IMR-90 (cell line): Measurements from ENCODE around the gene ZMYM2. TPM values are rescaled to one million over a fixed set of nuclear protein-coding genes. Genes with fewer than 3 reads are reported as not detected.

ENCODE experiments used
- ATAC-seq: fragments of 200-7000 bp; cut with Tn5 transposase; 2 replicates; pipeline ENCODE4 v1.9.1; 2020; ENCODE audit warnings: low read depth, mild to moderate bottlenecking, moderate library complexity
- BruUV-seq: library from RNA; stranded (reverse); fragments of 400-500 nt; replicated peaks from 2 replicates; lab custom pipeline; 2021; lab: Mats Ljungman, UMichigan
- CTCF ChIA-PET: fragments of 300-600 bp; formaldehyde crosslinking; extraction: SDS; loops from one replicate; lab custom pipeline; 2021; ENCODE audit warnings: antibody characterized with exemption; lab: Yijun Ruan, JAX
- POLR2A ChIA-PET: fragments of 300-600 bp; sonication (Branson Sonifier 250); formaldehyde crosslinking; loops from one replicate; lab custom pipeline; 2022; ENCODE audit warnings: antibody characterized with exemption; ENCODE audit not compliant: unreplicated experiment; lab: Charles Lee
- DNase-seq: peaks from one replicate; pipeline ENCODE4 v3.0.0; 2013
- H2AFZ ChIP-seq: replicated peaks from 2 replicates; pipeline ENCODE3; 2013; ENCODE audit warnings: low read length, mild to moderate bottlenecking; ENCODE audit not compliant: poor library complexity
- H2AK5ac ChIP-seq: 2 replicates; pipeline ENCODE4 v1.6.1; 2013; ENCODE audit warnings: low read depth, low read length, inconsistent platforms
- H2AK9ac ChIP-seq: replicated peaks from 2 replicates; pipeline ENCODE3; 2013; ENCODE audit warnings: mild to moderate bottlenecking, low read depth, low read length, moderate library complexity; ENCODE audit not compliant: poor library complexity
- H2BK120ac ChIP-seq: 2 replicates; pipeline ENCODE4 v1.6.1; 2013; ENCODE audit warnings: low read depth, low read length, inconsistent platforms
- H2BK15ac ChIP-seq: 3 replicates; pipeline ENCODE4 v1.6.1; 2013; ENCODE audit warnings: low read depth, low read length, inconsistent platforms
- H2BK20ac ChIP-seq: 2 replicates; pipeline ENCODE4 v1.6.1; 2013; ENCODE audit warnings: low read depth, mild to moderate bottlenecking, inconsistent platforms, low read length, moderate library complexity
- H2BK5ac ChIP-seq: 2 replicates; pipeline ENCODE4 v1.6.1; 2013; ENCODE audit warnings: mild to moderate bottlenecking, low read depth, low read length, inconsistent platforms; ENCODE audit not compliant: poor library complexity, severe bottlenecking
- H3K14ac ChIP-seq: replicated peaks from 2 replicates; pipeline ENCODE4 v1.6.1; 2013; ENCODE audit warnings: low read depth, low read length, inconsistent platforms
- H3K18ac ChIP-seq: 2 replicates; pipeline ENCODE4 v1.6.1; 2013; ENCODE audit warnings: low read depth, low read length, control low read depth
- H3K23ac ChIP-seq: 2 replicates; pipeline ENCODE4 v1.6.1; 2013; ENCODE audit warnings: low read depth, low read length, inconsistent platforms
- H3K27ac ChIP-seq: 2 replicates; pipeline ENCODE4 v1.5.1; 2013; ENCODE audit warnings: mild to moderate bottlenecking, control low read depth, low read length; ENCODE audit not compliant: insufficient read depth
- H3K27me3 ChIP-seq: 2 replicates; pipeline ENCODE4 v1.6.1; 2013; ENCODE audit warnings: low read length; ENCODE audit not compliant: control insufficient read depth, insufficient read depth
- H3K36me3 ChIP-seq: 2 replicates; pipeline ENCODE4 v1.6.1; 2013; ENCODE audit warnings: low read length, mixed read lengths; ENCODE audit not compliant: control insufficient read depth, insufficient read depth
- H3K4ac ChIP-seq: 2 replicates; pipeline ENCODE4 v1.6.1; 2013; ENCODE audit warnings: low read depth, low read length, inconsistent platforms
- H3K4me1 ChIP-seq: 2 replicates; pipeline ENCODE4 v1.6.1; 2013; ENCODE audit warnings: low read length, mixed read lengths; ENCODE audit not compliant: control insufficient read depth, insufficient read depth
- H3K4me2 ChIP-seq: 2 replicates; pipeline ENCODE4 v1.6.1; 2013; ENCODE audit warnings: low read depth, mild to moderate bottlenecking, control low read depth, low read length, moderate library complexity
- H3K4me3 ChIP-seq: 2 replicates; pipeline ENCODE4 v1.5.1; 2013; ENCODE audit warnings: low read depth, mild to moderate bottlenecking, control low read depth, low read length, moderate library complexity; ENCODE audit not compliant: insufficient read depth
- H3K56ac ChIP-seq: 2 replicates; pipeline ENCODE4 v1.6.1; 2013; ENCODE audit warnings: low read length, inconsistent platforms; ENCODE audit not compliant: insufficient read depth; ENCODE audit errors: extremely low read depth
- H3K79me1 ChIP-seq, 2 experiments: 2 replicates each; pipeline ENCODE4 v1.6.1; 2013; ENCODE audit warnings: low read length in 2 of 2, inconsistent platforms in 1 of 2, low read depth in 1 of 2
- H3K9ac ChIP-seq: 2 replicates; pipeline ENCODE4 v1.6.1; 2013; ENCODE audit warnings: low read depth, low read length, control low read depth
- H3K9me1 ChIP-seq: 2 replicates; pipeline ENCODE4 v1.6.1; 2013; ENCODE audit warnings: low read length, inconsistent platforms; ENCODE audit not compliant: insufficient read depth
- H3K9me3 ChIP-seq: 2 replicates; pipeline ENCODE4 v1.6.1; 2013; ENCODE audit warnings: low read length; ENCODE audit not compliant: control insufficient read depth, insufficient read depth
- H4K20me1 ChIP-seq: 2 replicates; pipeline ENCODE4 v1.6.1; 2013; ENCODE audit warnings: low read length, inconsistent platforms; ENCODE audit not compliant: insufficient read depth
- H4K5ac ChIP-seq: 2 replicates; pipeline ENCODE4 v1.6.1; 2013; ENCODE audit warnings: mild to moderate bottlenecking, low read depth, low read length, control low read depth
- H4K8ac ChIP-seq, 2 experiments: 2 replicates each; pipeline ENCODE4 v1.6.1; 2013; ENCODE audit warnings: low read depth in 2 of 2, low read length in 2 of 2, control low read depth in 1 of 2, inconsistent platforms in 1 of 2
- H4K91ac ChIP-seq: 2 replicates; pipeline ENCODE4 v1.6.1; 2013; ENCODE audit warnings: low read depth, low read length, inconsistent platforms; ENCODE audit not compliant: insufficient read depth
- MAFK ChIP-seq: IDR thresholded peaks from 2 replicates; pipeline ENCODE4 v1.6.1; 2012; ENCODE audit warnings: low read depth, low read length, improper control_type of control experiment
- RFX5 ChIP-seq: IDR thresholded peaks from 2 replicates; pipeline ENCODE4 v1.8.0; 2012; ENCODE audit warnings: low read depth, mild to moderate bottlenecking, low read length, moderate library complexity
- WGBS, 2 experiments: methylation state at CpG; one replicate each; pipeline versions ENCODE4 v1.1.5 to v1.1.7; 2013; ENCODE audit warnings: missing lambda C conversion rate in 2 of 2; ENCODE audit not compliant: insufficient read length in 1 of 2; ENCODE audit errors: extremely low coverage in 2 of 2; 5-methylcytosine and 5-hydroxymethylcytosine counted together
- dilution Hi-C: fragments of 300-500 bp; cut with HindIII; formaldehyde crosslinking; loops from one replicate; pipeline ENCODE4 v1.14.3; 2018; ENCODE audit warnings: low sequenced_read_pairs; ENCODE audit not compliant: unreplicated experiment
- in situ Hi-C: fragments of 300-500 bp; cut with MboI; formaldehyde crosslinking; loops from 3 replicates; pipeline ENCODE4 v1.14.3; 2019; ENCODE audit warnings: low sequenced_read_pairs, inconsistent platforms, mixed read lengths
- intact Hi-C: fragments of 100-400 bp; cut with micrococcal nuclease; formaldehyde crosslinking; loops from 2 replicates; pipeline ENCODE4 v1.10.0; 2022
- polyA plus RNA-seq, 3 experiments: library from polyadenylated mRNA; depleted of rRNA; stranded (reverse); fragments of >200 nt; gene quantifications; 2 replicates each; pipeline ENCODE4 v1.2.3, GENCODE V29; 2012; ENCODE audit warnings: low replicate concordance in 1 of 3
- total RNA-seq: library from RNA; depleted of rRNA; stranded (reverse); fragments of >200 nt; gene quantifications from 2 replicates; pipeline ENCODE4 v1.2.3, GENCODE V29; 2012

Gene ZMYM2
- total and polyA plus RNA-seq, 2 of the 4 experiments (the other 2 are of a cell fraction), result 15.7 to 51.1 TPM

GRCh38 chr13:20017365-20017711, 58.8 kb downstream of the ZMYM2 start:
- ATAC-seq, result no peak
- peaks cover 11 to 24% of the 10 kb centered on the region in 2 experiments for H3K79me1 ChIP-seq
- no TSS peak for BruUV-seq
- peaks cover 18% of the 10 kb centered on the region for H3K36me3 ChIP-seq
- no peak overlapping the region for H2BK5ac ChIP-seq
- H4K20me1 ChIP-seq, result peaks cover 13% of the 10 kb centered on the region; the same call in 1 of the 2 replicates
- H4K91ac ChIP-seq, result no peak overlapping the region
- H3K9me1 ChIP-seq, result no peaks in the 10 kb centered on the region
- H3K9me3 ChIP-seq, result peaks cover 4% of the 10 kb centered on the region; the same call in 1 of the 2 replicates
- no peak overlapping the region for H3K23ac ChIP-seq
- no peaks in the 10 kb centered on the region for H3K27me3 ChIP-seq
- no peak overlapping the region for H2AK5ac ChIP-seq
- H4K5ac ChIP-seq, result no peak overlapping the region
- no peak overlapping the region for H3K27ac ChIP-seq
- no peak overlapping the region for H3K14ac ChIP-seq
- dilution Hi-C loops, result no loop called here
- intact Hi-C loops, result loop anchor here (10.0 kb wide), 1 partner anchor 47 kb away; no protein-coding TSS in a partner anchor
- H2BK120ac ChIP-seq, result no peak overlapping the region
- H2AK9ac ChIP-seq, result no peak overlapping the region
- no peak overlapping the region for H3K4me3 ChIP-seq
- in situ Hi-C loops, result no loop called here
- ChIA-PET CTCF (no interaction called here), POLR2A (no interaction called here)
- H2BK15ac ChIP-seq, result no peak overlapping the region
- H3K18ac ChIP-seq, result no peak overlapping the region
- H3K4me2 ChIP-seq, result no peak overlapping the region
- H2BK20ac ChIP-seq, result no peak overlapping the region
- TF ChIP-seq RFX5, result no peak
- TF ChIP-seq MAFK, result no peak
- no peak for DNase-seq
- H3K4me1 ChIP-seq, result no peaks in the 10 kb centered on the region
- no peak overlapping the region for H4K8ac ChIP-seq
- no peak overlapping the region for H2AFZ ChIP-seq
- no peak overlapping the region for H3K56ac ChIP-seq
- no CpG with 5 or more reads among the region's 1 CpG for WGBS, 2 experiments
- H3K4ac ChIP-seq, result no peak overlapping the region
- no peak overlapping the region for H3K9ac ChIP-seq
